Activated CD8-positive, alpha-beta T cell treated with anti-CD3 and anti-CD28 coated beads, Interleukin-2, amount 10 ng/mL, durations not matched to agents 7 days and 5 days (primary cell): Measurements from ENCODE around the gene BPNT1. TPM values are rescaled to one million over a fixed set of nuclear protein-coding genes. Genes with fewer than 3 reads are reported as not detected.
A peak's percentile ranks its signal among the peaks of the same experiment; 100 is the strongest.

Experiments
- ATAC-seq: fragments of 150-1000 bp; cut with Tn5 transposase; one replicate; pipeline ENCODE4 v1.10.0; 2021; ENCODE audit warnings: moderate library complexity
- CTCF ChIA-PET: fragments of 350-600 bp; sonication (Branson Sonifier 250); formaldehyde crosslinking; loops from one replicate; lab custom pipeline; 2021; ENCODE audit warnings: antibody characterized with exemption; lab: Charles Lee
- POLR2A ChIA-PET: fragments of 350-600 bp; sonication (Branson Sonifier 250); formaldehyde crosslinking; loops from one replicate; lab custom pipeline; 2021; ENCODE audit warnings: antibody characterized with exemption; lab: Charles Lee
- DNase-seq: peaks from one replicate; pipeline ENCODE4 v3.0.0-alpha.2; 2020
- H3K27ac Mint-ChIP-seq: one replicate; pipeline ENCODE4 v1.8.0; 2021; ENCODE audit warnings: mild to moderate bottlenecking, mixed read lengths
- H3K27me3 Mint-ChIP-seq: one replicate; pipeline ENCODE4 v1.8.0; 2021; ENCODE audit warnings: low read depth, mixed read lengths
- H3K36me3 Mint-ChIP-seq: one replicate; pipeline ENCODE4 v1.8.0; 2021; ENCODE audit warnings: low read depth, mixed read lengths
- H3K4me1 Mint-ChIP-seq: one replicate; pipeline ENCODE4 v1.8.0; 2021; ENCODE audit warnings: low read depth, mixed read lengths
- H3K4me3 Mint-ChIP-seq: one replicate; pipeline ENCODE4 v1.8.0; 2021; ENCODE audit warnings: mild to moderate bottlenecking, mixed read lengths
- H3K9me3 Mint-ChIP-seq: one replicate; pipeline ENCODE4 v1.8.0; 2022; ENCODE audit warnings: mixed read lengths; ENCODE audit not compliant: insufficient read depth
- total RNA-seq, 2 experiments: library from RNA; stranded (reverse); gene quantifications; one replicate each; pipeline ENCODE4 v1.2.3, GENCODE V29; 2021

Gene BPNT1
- total RNA-seq, 2 experiments from 2014 or later = 19.7 to 26.3 TPM

- Mint-ChIP-seq H3K27ac (no peak overlapping the region), H3K27me3 (no peaks in the 10 kb centered on the region), H3K4me1 (no peaks in the 10 kb centered on the region), H3K4me3 (no peak overlapping the region), H3K36me3 (peaks cover 19% of the 10 kb centered on the region), H3K9me3 (no peaks in the 10 kb centered on the region)
- ATAC-seq (no peak), DNase-seq (no peak)
- POLR2A ChIA-PET = no interaction called here
- CTCF ChIA-PET = no interaction called here
These were observed 12.5 kb downstream of the BPNT1 start for GRCh38 chr1:220076861-220077762.

- CTCF ChIA-PET = interaction anchor here (0.8 to 1.2 kb wide), 2 partner anchors 55 to 96 kb away, joined by 3 read pairs; no protein-coding TSS in a partner anchor
- Mint-ChIP-seq H3K27ac (no peak overlapping the region), H3K9me3 (no peaks in the 10 kb centered on the region), H3K4me3 (no peak overlapping the region), H3K27me3 (no peaks in the 10 kb centered on the region), H3K36me3 (peaks cover 39% of the 10 kb centered on the region), H3K4me1 (no peaks in the 10 kb centered on the region)
- DNase-seq (no peak), ATAC-seq (no peak)
- POLR2A ChIA-PET = no interaction called here
These were observed 22.1 kb downstream of the BPNT1 start for GRCh38 chr1:220067269-220068204.

GRCh38 chr1:220062629-220063028 is 27.0 kb downstream of the BPNT1 start:
- DNase-seq (no peak), ATAC-seq (no peak)
- Mint-ChIP-seq H3K36me3 (peaks cover 38% of the 10 kb centered on the region), H3K9me3 (no peaks in the 10 kb centered on the region), H3K27me3 (no peaks in the 10 kb centered on the region), H3K27ac (no peak overlapping the region), H3K4me1 (no peaks in the 10 kb centered on the region), H3K4me3 (no peak overlapping the region)
- CTCF ChIA-PET = no interaction called here
- POLR2A ChIA-PET = no interaction called here

DNA sequence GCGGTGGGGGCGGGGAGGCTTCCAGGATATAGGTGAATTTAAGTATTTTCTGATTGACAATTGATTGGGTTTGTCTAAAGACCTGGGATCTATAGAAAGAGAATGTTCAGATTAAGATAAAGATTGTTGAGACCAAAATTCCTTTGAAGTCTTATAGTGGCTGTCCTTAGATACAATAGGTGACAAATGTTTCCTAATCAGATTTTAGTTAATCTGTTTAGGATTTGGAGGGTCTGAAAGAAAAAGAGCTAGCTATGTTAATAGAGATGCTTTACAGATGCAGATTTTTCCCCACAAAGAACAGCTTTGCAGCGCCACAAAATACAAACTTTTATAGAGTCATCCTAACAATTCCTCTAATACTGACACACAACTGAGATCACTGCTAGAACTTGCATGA is 28.7 kb downstream of the BPNT1 start:
- Mint-ChIP-seq H3K9me3 (no peaks in the 10 kb centered on the region), H3K27ac (no peak overlapping the region), H3K4me1 (peaks cover 8% of the 10 kb centered on the region), H3K27me3 (no peaks in the 10 kb centered on the region), H3K36me3 (peaks cover 34% of the 10 kb centered on the region), H3K4me3 (no peak overlapping the region)
- ChIA-PET POLR2A (no interaction called here), CTCF (no interaction called here)
- DNase-seq (no peak), ATAC-seq (no peak)

GRCh38 chr1:220056374-220056773 is 33.2 kb downstream of the BPNT1 start:
- Mint-ChIP-seq H3K36me3 (peaks cover 8% of the 10 kb centered on the region), H3K9me3 (no peaks in the 10 kb centered on the region), H3K4me1 (peaks cover 9% of the 10 kb centered on the region), H3K4me3 (no peak overlapping the region), H3K27me3 (no peaks in the 10 kb centered on the region), H3K27ac (peak overlapping the region; percentile 80)
- ChIA-PET POLR2A (no interaction called here), CTCF (no interaction called here)
- ATAC-seq (peak; percentile 84), DNase-seq (no peak)

DNA sequence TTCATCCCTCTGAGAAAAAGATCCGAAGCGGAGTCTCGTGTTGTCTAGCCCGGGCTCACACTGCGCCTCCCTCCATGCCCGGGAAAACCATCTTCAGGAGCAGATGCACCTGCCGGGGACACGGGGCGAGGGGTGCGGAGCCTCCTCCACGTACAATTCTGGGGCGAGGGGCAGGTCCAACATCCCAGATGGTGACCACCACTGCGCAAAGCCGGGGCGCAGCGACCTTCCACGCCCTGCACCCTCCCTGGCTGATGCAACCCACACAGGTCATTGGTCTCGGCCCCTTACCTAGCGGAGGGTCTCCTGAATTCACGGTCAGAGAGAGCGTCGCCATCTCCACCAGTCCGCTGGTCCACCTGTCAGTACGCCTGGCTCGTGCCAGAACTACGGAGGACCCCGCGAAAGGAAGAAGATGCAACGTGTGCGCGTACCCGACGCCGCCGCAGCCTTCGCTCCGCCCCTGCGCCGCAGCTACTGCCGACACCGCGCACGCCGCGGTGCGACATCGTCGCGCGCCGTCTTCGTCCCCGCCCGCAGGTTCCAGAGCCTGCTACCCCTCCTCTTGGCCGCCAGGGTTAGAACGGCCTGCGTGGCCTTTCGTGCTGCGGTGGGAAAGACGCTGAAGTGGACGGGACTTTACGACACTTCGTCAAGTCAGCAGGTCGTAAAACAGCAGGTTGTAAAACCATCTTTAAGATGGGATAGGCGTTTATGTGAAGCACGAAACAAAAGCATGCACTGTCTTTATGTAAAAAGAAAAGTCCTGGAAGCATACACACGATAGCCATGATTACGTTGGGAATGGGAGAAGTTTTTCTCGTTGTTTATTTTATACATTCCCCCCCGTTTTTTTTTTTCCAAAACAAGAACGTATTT is 43.3 kb downstream of the BPNT1 start, which contains the start of gene EPRS1:
EPRS1 (minus strand) TSS at position 454 of the 879 bp plus-strand sequence; CDS start at position 337, 117 bp downstream.
- Mint-ChIP-seq H3K36me3 (peaks cover 18% of the 10 kb centered on the region), H3K4me3 (peak within 1 kb of the TSS; percentile 91), H3K27ac (peak within 1 kb of the TSS; percentile 97), H3K9me3 (no peaks in the 10 kb centered on the region), H3K27me3 (no peaks in the 10 kb centered on the region), H3K4me1 (peaks cover 45% of the 10 kb centered on the region)
- ChIA-PET POLR2A (interaction anchor here (0.7 kb wide), 1 partner anchor 46 kb away, joined by 3 read pairs; no protein-coding TSS in a partner anchor), CTCF (interaction anchor here (0.6 to 1.4 kb wide), 2 partner anchors 34 to 43 kb away, joined by 3 to 4 read pairs; partner anchors contain the start of gene BPNT1)
- ATAC-seq = peak; percentile 98
- DNase-seq = peak; percentile 96

DNA sequence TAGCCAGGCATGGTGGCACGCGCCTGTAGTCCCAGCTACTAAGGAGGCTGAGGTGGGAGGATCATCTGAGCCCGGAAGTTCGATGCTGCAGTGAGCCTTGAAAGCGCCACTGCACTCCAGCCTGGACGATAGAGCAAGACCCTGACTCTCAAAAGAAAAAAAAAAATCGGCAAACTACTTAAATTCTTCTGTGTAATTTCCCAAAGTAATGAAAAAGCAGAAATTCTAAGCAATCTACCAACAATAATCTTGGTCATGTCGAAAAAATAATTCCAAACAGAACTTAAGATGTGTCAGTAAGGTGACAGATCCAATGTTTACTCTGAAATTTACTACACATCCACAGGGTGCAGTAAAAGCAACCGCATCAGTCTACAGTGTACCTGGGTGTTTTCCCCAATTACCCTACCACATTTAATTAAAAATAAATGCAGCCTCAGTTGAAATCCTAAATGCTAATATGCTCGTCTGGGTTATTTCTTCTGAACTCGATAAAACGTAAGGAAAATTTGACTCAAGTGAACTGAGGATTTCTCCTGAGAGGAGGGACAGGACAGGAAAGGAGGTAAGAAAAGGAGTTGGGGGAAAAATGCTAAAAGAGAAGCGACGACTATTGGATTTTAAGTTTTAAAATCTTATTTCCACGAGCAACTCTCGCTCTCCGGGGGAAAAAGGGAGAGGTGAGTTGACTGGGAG is 44.1 kb downstream of the BPNT1 start:
- ChIA-PET CTCF (interaction anchor here (0.6 to 1.4 kb wide), 4 partner anchors 34 to 59 kb away, joined by 3 to 4 read pairs (median 3); partner anchors contain the start of gene BPNT1), POLR2A (interaction anchor here (0.7 kb wide), 1 partner anchor 47 kb away, joined by 3 read pairs; no protein-coding TSS in a partner anchor)
- peaks cover 18% of the 10 kb centered on the region for H3K36me3 Mint-ChIP-seq
- H3K4me3 Mint-ChIP-seq = peak overlapping the region; percentile 91
- peak overlapping the region; percentile 97 for H3K27ac Mint-ChIP-seq
- ATAC-seq (no peak), DNase-seq (no peak)
- H3K4me1 Mint-ChIP-seq = peaks cover 47% of the 10 kb centered on the region
- H3K27me3 Mint-ChIP-seq = no peaks in the 10 kb centered on the region
- H3K9me3 Mint-ChIP-seq = no peaks in the 10 kb centered on the region

DNA sequence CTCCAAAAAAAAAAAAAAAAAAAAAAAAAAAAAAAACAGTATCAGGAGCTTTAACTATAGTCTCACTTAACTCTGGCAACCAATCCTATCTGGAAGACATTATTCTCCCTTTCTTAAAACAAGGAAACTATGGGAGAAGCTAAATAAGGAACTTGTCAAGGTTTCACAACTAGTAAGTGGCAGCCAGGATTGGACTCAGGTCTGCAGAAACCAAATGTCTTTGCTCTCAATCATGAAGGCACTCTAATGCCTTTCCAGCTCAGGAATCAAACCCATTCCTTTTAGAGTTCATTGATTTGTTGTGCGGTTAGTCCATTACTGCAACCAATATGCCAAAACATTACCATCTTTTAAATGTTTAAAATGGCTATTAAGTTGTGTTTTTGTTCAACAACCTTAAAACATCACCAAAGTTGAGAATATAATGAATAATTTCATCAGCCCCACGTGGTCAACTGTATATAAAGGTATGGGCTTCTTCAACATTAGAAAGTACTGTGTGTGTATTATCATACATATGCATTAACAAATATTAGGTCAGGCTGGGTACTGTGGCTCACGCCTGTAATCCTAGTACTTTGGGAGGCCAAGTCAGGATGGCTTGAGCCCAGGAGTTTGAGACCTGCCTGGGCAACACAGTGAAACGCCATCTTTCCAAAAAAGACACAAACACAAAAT is 44.8 kb downstream of the BPNT1 start:
- CTCF ChIA-PET = interaction anchor here (0.9 to 1.0 kb wide), 2 partner anchors 33 to 60 kb away, joined by 3 read pairs; no protein-coding TSS in a partner anchor
- Mint-ChIP-seq H3K4me1 (peaks cover 47% of the 10 kb centered on the region), H3K4me3 (peak overlapping the region; percentile 91), H3K27ac (peak overlapping the region; percentile 97), H3K9me3 (no peaks in the 10 kb centered on the region), H3K36me3 (peaks cover 21% of the 10 kb centered on the region), H3K27me3 (no peaks in the 10 kb centered on the region)
- ATAC-seq (no peak), DNase-seq (no peak)
- POLR2A ChIA-PET = no interaction called here

- Mint-ChIP-seq H3K27ac (peak overlapping the region; percentile 26), H3K36me3 (peaks cover 28% of the 10 kb centered on the region), H3K9me3 (no peaks in the 10 kb centered on the region), H3K4me1 (peaks cover 53% of the 10 kb centered on the region), H3K27me3 (no peaks in the 10 kb centered on the region), H3K4me3 (no peak overlapping the region)
- ChIA-PET CTCF (no interaction called here), POLR2A (no interaction called here)
- ATAC-seq (no peak), DNase-seq (no peak)
These were observed 45.9 kb downstream of the BPNT1 start for GRCh38 chr1:220043646-220044045.

- H3K4me3 Mint-ChIP-seq = no peak overlapping the region
- no peaks in the 10 kb centered on the region for H3K27me3 Mint-ChIP-seq
- H3K27ac Mint-ChIP-seq = no peak overlapping the region
- H3K9me3 Mint-ChIP-seq = no peaks in the 10 kb centered on the region
- peaks cover 38% of the 10 kb centered on the region for H3K36me3 Mint-ChIP-seq
- ATAC-seq (no peak), DNase-seq (no peak)
- CTCF ChIA-PET = interaction anchor here (1.4 kb wide), 1 partner anchor 42 kb away, joined by 3 read pairs; no protein-coding TSS in a partner anchor
- H3K4me1 Mint-ChIP-seq = peaks cover 52% of the 10 kb centered on the region
- POLR2A ChIA-PET = no interaction called here
These were observed 49.5 kb downstream of the BPNT1 start for GRCh38 chr1:220040028-220040596.
